Hepatocyte (in vitro differentiated cells): ENCODE measurements around the gene MYH13. TPM values are rescaled to one million over a fixed set of nuclear protein-coding genes. Genes with fewer than 3 reads are reported as not detected.

Experiments used
- DNase-seq: peaks from one replicate; pipeline ENCODE4 v3.0.0-alpha.2; 2016; ENCODE audit warnings: low spot score
- H2AFZ ChIP-seq: fragments of 200-600 bp; sonication (generic); 2 replicates; pipeline ENCODE4 v1.6.0; 2016; ENCODE audit warnings: antibody characterized with exemption, mild to moderate bottlenecking
- H3K27ac ChIP-seq: fragments of 200-600 bp; sonication (generic); 2 replicates; pipeline ENCODE4 v1.5.1; 2016; ENCODE audit warnings: mild to moderate bottlenecking
- H3K27me3 ChIP-seq: fragments of 200-600 bp; sonication (generic); 2 replicates; pipeline ENCODE4 v1.6.1; 2016
- H3K36me3 ChIP-seq: fragments of 200-600 bp; sonication (generic); replicated peaks from 2 replicates; pipeline ENCODE4 v1.5.1; 2016; ENCODE audit warnings: low read depth; ENCODE audit not compliant: insufficient read depth
- H3K4me1 ChIP-seq: fragments of 200-600 bp; sonication (generic); 2 replicates; pipeline ENCODE4 v1.5.1; 2016; ENCODE audit warnings: mild to moderate bottlenecking, moderate library complexity; ENCODE audit not compliant: insufficient read depth
- H3K4me2 ChIP-seq: fragments of 200-600 bp; sonication (generic); 2 replicates; pipeline ENCODE4 v1.6.0; 2016
- H3K4me3 ChIP-seq: fragments of 200-600 bp; sonication (generic); 2 replicates; pipeline ENCODE4 v1.5.1; 2016; ENCODE audit warnings: mild to moderate bottlenecking
- H3K79me2 ChIP-seq: fragments of 200-600 bp; sonication (generic); 2 replicates; pipeline ENCODE4 v1.6.0; 2017; ENCODE audit warnings: mild to moderate bottlenecking
- H3K9me2 ChIP-seq: fragments of 200-600 bp; sonication (generic); replicated peaks from 2 replicates; pipeline ENCODE4 v1.6.0; 2017; ENCODE audit warnings: mild to moderate bottlenecking; ENCODE audit not compliant: insufficient read depth
- H3K9me3 ChIP-seq: fragments of 200-600 bp; sonication (generic); 2 replicates; pipeline ENCODE4 v1.5.1; 2016; ENCODE audit warnings: low read depth, mild to moderate bottlenecking
- H4K20me1 ChIP-seq: fragments of 200-600 bp; sonication (generic); 2 replicates; pipeline ENCODE4 v1.6.0; 2016; ENCODE audit warnings: mild to moderate bottlenecking; ENCODE audit not compliant: insufficient read depth, poor library complexity, severe bottlenecking
- CTCF ChIP-seq: fragments of 200-600 bp; sonication (generic); IDR thresholded peaks from 2 replicates; pipeline ENCODE4 v1.5.1; 2016; ENCODE audit warnings: antibody characterized with exemption, mild to moderate bottlenecking; ENCODE audit not compliant: poor library complexity
- EZH2 ChIP-seq: fragments of 200-600 bp; sonication (generic); IDR thresholded peaks from 2 replicates; pipeline ENCODE4 v1.6.1; 2016; ENCODE audit warnings: antibody characterized with exemption, mild to moderate bottlenecking, borderline replicate concordance
- EZH2phosphoT487 ChIP-seq: fragments of 200-600 bp; sonication (generic); IDR thresholded peaks from one replicate; pipeline ENCODE4 v1.6.1; 2018; ENCODE audit warnings: antibody characterized with exemption, mild to moderate bottlenecking, low read depth, moderate library complexity; ENCODE audit not compliant: unreplicated experiment, severe bottlenecking
- WGBS: methylation state at CpG from one replicate; pipeline ENCODE4 v1.1.6; 2016; ENCODE audit warnings: low lambda C conversion rate; ENCODE audit errors: missing lambda C conversion rate; 5-methylcytosine and 5-hydroxymethylcytosine counted together
- polyA plus RNA-seq: library from polyadenylated mRNA; unstranded; fragments of >200 nt; fragmentation: Nextera tagmentation; extraction: Ambion mirVana; gene quantifications from 2 replicates; pipeline ENCODE4 v1.2.1, GENCODE V29; 2016
- total RNA-seq: library from RNA; depleted of rRNA; stranded (reverse); fragments of >200 nt; gene quantifications from 2 replicates; pipeline ENCODE4 v1.2.3, GENCODE V29; 2014

The MYH13 gene
- total and polyA plus RNA-seq, 2 experiments from 2014 or later = 0.03 TPM; not detected in 1

DNA sequence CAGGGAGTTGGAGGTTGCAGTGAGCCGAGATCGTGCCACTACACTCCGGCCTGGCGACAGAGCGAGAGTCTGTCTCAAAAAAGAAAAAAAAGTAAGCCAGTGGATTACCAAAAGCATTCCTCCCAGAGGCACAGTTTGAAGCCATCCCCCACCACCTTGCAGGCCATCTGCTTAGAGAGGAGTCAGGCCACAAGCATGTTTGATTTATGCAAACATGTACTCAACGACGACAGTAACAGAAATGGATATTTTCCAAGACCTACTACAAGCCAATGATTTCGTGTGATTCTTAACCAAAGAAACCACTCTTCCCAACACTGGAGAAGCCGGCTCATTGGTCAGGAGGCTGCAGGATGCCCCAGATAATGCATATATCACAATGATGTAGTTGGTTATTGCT lies 34.8 kb downstream of the MYH13 start:
- no peak overlapping the region for H3K4me3 ChIP-seq
- 79% methylated on average over 9 of the region's 9 CpGs for WGBS
- H3K4me2 ChIP-seq = no peak overlapping the region
- no peaks in the 10 kb centered on the region for H3K79me2 ChIP-seq
- H3K27me3 ChIP-seq = no peaks in the 10 kb centered on the region
- TF ChIP-seq CTCF (no peak), EZH2 (no peak), EZH2phosphoT487 (no peak)
- H3K4me1 ChIP-seq = no peaks in the 10 kb centered on the region
- DNase-seq = peak; percentile 19
- H3K9me2 ChIP-seq = no peaks in the 10 kb centered on the region
- H3K27ac ChIP-seq = no peak overlapping the region
- no peaks in the 10 kb centered on the region for H4K20me1 ChIP-seq
- H3K9me3 ChIP-seq = no peaks in the 10 kb centered on the region
- H3K36me3 ChIP-seq = no peaks in the 10 kb centered on the region
- H2AFZ ChIP-seq = no peak overlapping the region

DNA sequence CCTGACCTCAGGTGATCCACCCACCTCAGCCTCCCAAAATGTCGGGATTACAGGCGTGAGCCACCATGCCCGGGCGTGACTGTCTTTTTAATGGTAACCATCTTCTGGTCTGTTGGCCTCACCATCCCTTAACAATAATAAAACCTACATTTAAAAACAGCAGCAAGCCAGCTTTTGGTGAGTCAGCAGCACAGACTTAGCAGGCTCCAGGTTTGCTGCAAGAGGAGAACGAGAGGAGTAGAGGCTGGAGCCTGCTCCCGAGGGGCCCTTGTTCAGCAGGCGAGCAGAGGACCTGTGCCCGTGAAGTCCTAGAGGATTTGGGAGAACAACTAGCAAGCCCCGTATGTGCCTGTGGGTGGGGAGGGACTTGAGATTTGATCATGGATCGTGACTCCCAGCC lies 35.7 kb downstream of the MYH13 start:
- no peaks in the 10 kb centered on the region for H3K79me2 ChIP-seq
- TF ChIP-seq CTCF = no peak
- no peak for TF ChIP-seq EZH2phosphoT487
- TF ChIP-seq EZH2 = no peak
- H3K27ac ChIP-seq = no peak overlapping the region
- no peaks in the 10 kb centered on the region for H3K27me3 ChIP-seq
- no peaks in the 10 kb centered on the region for H4K20me1 ChIP-seq
- no peak overlapping the region for H3K4me2 ChIP-seq
- no peak overlapping the region for H3K4me3 ChIP-seq
- no peaks in the 10 kb centered on the region for H3K4me1 ChIP-seq
- no peak overlapping the region for H2AFZ ChIP-seq
- no peaks in the 10 kb centered on the region for H3K9me2 ChIP-seq
- H3K36me3 ChIP-seq = no peaks in the 10 kb centered on the region
- no peaks in the 10 kb centered on the region for H3K9me3 ChIP-seq
- DNase-seq = no peak
- WGBS = 69% methylated on average over 10 of the region's 10 CpGs

GRCh38 chr17:10336393-10336792 lies 36.4 kb downstream of the MYH13 start:
- no peaks in the 10 kb centered on the region for H3K4me1 ChIP-seq
- TF ChIP-seq CTCF = no peak
- no peak for TF ChIP-seq EZH2phosphoT487
- no peak for TF ChIP-seq EZH2
- no peaks in the 10 kb centered on the region for H3K27me3 ChIP-seq
- no peak overlapping the region for H3K27ac ChIP-seq
- H2AFZ ChIP-seq = no peak overlapping the region
- no peak overlapping the region for H3K4me2 ChIP-seq
- H3K9me2 ChIP-seq = no peaks in the 10 kb centered on the region
- no peak for DNase-seq
- no peaks in the 10 kb centered on the region for H3K36me3 ChIP-seq
- no peak overlapping the region for H3K4me3 ChIP-seq
- H3K9me3 ChIP-seq = no peaks in the 10 kb centered on the region
- no peaks in the 10 kb centered on the region for H4K20me1 ChIP-seq
- no peaks in the 10 kb centered on the region for H3K79me2 ChIP-seq
- WGBS = 82% methylated on average over 7 of the region's 7 CpGs

GRCh38 chr17:10332515-10332914 lies 40.3 kb downstream of the MYH13 start:
- 96% methylated on average over 4 of the region's 4 CpGs for WGBS
- no peak overlapping the region for H3K27ac ChIP-seq

More at GRCh38 chr17:10332515-10332914, 40.3 kb downstream of the MYH13 start:
- H4K20me1 ChIP-seq = no peaks in the 10 kb centered on the region
- no peak for DNase-seq
- no peak for TF ChIP-seq EZH2phosphoT487
- TF ChIP-seq EZH2 = no peak
- TF ChIP-seq CTCF = no peak
- no peak overlapping the region for H2AFZ ChIP-seq
- H3K9me2 ChIP-seq = no peaks in the 10 kb centered on the region
- H3K79me2 ChIP-seq = no peaks in the 10 kb centered on the region
- H3K4me3 ChIP-seq = no peak overlapping the region
- no peaks in the 10 kb centered on the region for H3K27me3 ChIP-seq
- H3K4me2 ChIP-seq = no peak overlapping the region
- H3K36me3 ChIP-seq = no peaks in the 10 kb centered on the region
- no peaks in the 10 kb centered on the region for H3K4me1 ChIP-seq
- no peaks in the 10 kb centered on the region for H3K9me3 ChIP-seq
